Endothelial cell of umbilical vein (primary cell): ENCODE measurements around the gene DAB2IP. TPM values are rescaled to one million over a fixed set of nuclear protein-coding genes. Genes with fewer than 3 reads are reported as not detected.
"Not testable (repeated sequence)": the region's sequence is repeated elsewhere in the genome, so short reads cannot be mapped to it uniquely, and the experiment has no call there.

Experiments used
- BruUV-seq: library from RNA; stranded (reverse); fragments of 400-500 nt; replicated peaks from 2 replicates; lab custom pipeline; 2021; lab: Mats Ljungman, UMichigan
- CTCF ChIA-PET: fragments of 300-600, 350-600 bp; sonication (Branson Sonifier 250); formaldehyde crosslinking; loops from one replicate; lab custom pipeline; 2021; ENCODE audit warnings: antibody characterized with exemption, inconsistent platforms; lab: Charles Lee
- POLR2A ChIA-PET: fragments of 300-600, 350-600 bp; sonication (Branson Sonifier 250); formaldehyde crosslinking; loops from one replicate; lab custom pipeline; 2021; ENCODE audit warnings: antibody characterized with exemption, inconsistent platforms; lab: Charles Lee
- DNase-seq: peaks from one replicate; pipeline ENCODE4 v3.0.0-alpha.2; 2011; ENCODE audit warnings: low read depth, low spot score
- FAIRE-seq: peaks from 2 replicates; lab custom pipeline; 2011; peaks lifted over from hg19 to GRCh38; lab: Jason Lieb, UNC
- H2AFZ ChIP-seq: 2 replicates; pipeline ENCODE4 v1.6.0; 2012; ENCODE audit warnings: low read depth, low read length, control low read depth, inconsistent platforms
- H3K27ac ChIP-seq: 2 replicates; pipeline ENCODE4 v1.5.1; 2011; ENCODE audit warnings: low read depth, mild to moderate bottlenecking, control low read depth, low read length, moderate library complexity; ENCODE audit not compliant: insufficient read depth
- H3K27me3 ChIP-seq, 2 experiments: 2 replicates each; pipeline versions ENCODE4 v1.6.0 to v1.6.1; 2011; ENCODE audit warnings: low read length in 2 of 2, mixed read lengths in 1 of 2; ENCODE audit not compliant: control insufficient read depth in 2 of 2, insufficient read depth in 2 of 2
- H3K36me3 ChIP-seq, 2 experiments: 2 replicates in 1 of 2; 3 replicates in 1 of 2; pipeline ENCODE4 v1.5.1; 2011; ENCODE audit warnings: low read length in 2 of 2, mild to moderate bottlenecking in 1 of 2, moderate library complexity in 1 of 2; ENCODE audit not compliant: control insufficient read depth in 2 of 2, insufficient read depth in 2 of 2; ENCODE audit errors: extremely low read depth in 1 of 2
- H3K4me1 ChIP-seq: 3 replicates; pipeline ENCODE4 v1.5.1; 2011; ENCODE audit warnings: mild to moderate bottlenecking, low read length; ENCODE audit not compliant: control insufficient read depth, insufficient read depth; ENCODE audit errors: extremely low read depth
- H3K4me2 ChIP-seq: 2 replicates; pipeline ENCODE4 v1.6.1; 2011; ENCODE audit warnings: low read length, control low read depth, mixed read lengths; ENCODE audit not compliant: insufficient read depth
- H3K4me3 ChIP-seq, 3 experiments: fragments of 200-600 bp in 1 of 3; sonication (generic), shearing (Covaris generic) in 1 of 3; replicated peaks in 1 of 3; 2 replicates each; pipeline ENCODE4 v1.5.1; 2011 to 2016; ENCODE audit warnings: control low read depth in 3 of 3, low read length in 3 of 3, mild to moderate bottlenecking in 2 of 3, inconsistent platforms in 1 of 3, low read depth in 1 of 3, moderate library complexity in 1 of 3; ENCODE audit not compliant: insufficient read depth in 1 of 3
- H3K79me2 ChIP-seq: 2 replicates; pipeline ENCODE4 v1.6.0; 2012; ENCODE audit warnings: low read length, inconsistent platforms; ENCODE audit not compliant: control insufficient read depth, insufficient read depth
- H3K9ac ChIP-seq: replicated peaks from 2 replicates; pipeline ENCODE3; 2011; ENCODE audit warnings: low read length, control low read depth; ENCODE audit not compliant: insufficient read depth; ENCODE audit errors: extremely low read depth
- H3K9me1 ChIP-seq: replicated peaks from 3 replicates; pipeline ENCODE4 v1.6.0; 2011; ENCODE audit warnings: mild to moderate bottlenecking, low read length; ENCODE audit not compliant: control insufficient read depth, insufficient read depth; ENCODE audit errors: extremely low read depth
- H3K9me3 ChIP-seq: replicated peaks from 2 replicates; pipeline ENCODE4 v1.5.1; 2012; ENCODE audit warnings: low read length, inconsistent platforms; ENCODE audit not compliant: control insufficient read depth, insufficient read depth
- H4K20me1 ChIP-seq: replicated peaks from 2 replicates; pipeline ENCODE3; 2011; ENCODE audit warnings: mild to moderate bottlenecking, low read length; ENCODE audit not compliant: control insufficient read depth, insufficient read depth; ENCODE audit errors: extremely low read depth
- EZH2 ChIP-seq: IDR thresholded peaks from 2 replicates; pipeline ENCODE4 v1.6.1; 2012; ENCODE audit warnings: borderline replicate concordance, low read depth, mild to moderate bottlenecking, moderate library complexity, low read length, inconsistent platforms; ENCODE audit not compliant: severe bottlenecking
- FOS ChIP-seq: IDR thresholded peaks from 2 replicates; pipeline ENCODE4 v1.6.1; 2011; ENCODE audit warnings: mild to moderate bottlenecking, low read length, moderate library complexity, borderline replicate concordance; ENCODE audit not compliant: insufficient read depth
- GATA2 ChIP-seq: IDR thresholded peaks from 2 replicates; pipeline ENCODE4 v1.7.0; 2011; ENCODE audit warnings: low read depth, mild to moderate bottlenecking, moderate library complexity, mixed read lengths, low read length; ENCODE audit not compliant: insufficient read length, insufficient read depth
- JUN ChIP-seq: IDR thresholded peaks from 2 replicates; pipeline ENCODE4 v1.6.1; 2011; ENCODE audit warnings: borderline replicate concordance, low read depth; ENCODE audit not compliant: insufficient read length, insufficient read depth
- MYC ChIP-seq: IDR thresholded peaks from one replicate; pipeline ENCODE4 v1.6.1; 2011; ENCODE audit warnings: mild to moderate bottlenecking, low read depth, low read length
- POLR2A ChIP-seq: IDR thresholded peaks from 2 replicates; pipeline ENCODE4 v1.6.1; 2012; ENCODE audit warnings: low read depth, mild to moderate bottlenecking, control low read depth, low read length
- POLR2AphosphoS5 ChIP-seq: IDR thresholded peaks from 2 replicates; pipeline ENCODE4 v1.6.1; 2012; ENCODE audit warnings: low read depth, mild to moderate bottlenecking, control low read depth, low read length, moderate library complexity; ENCODE audit not compliant: insufficient read depth
- dilution Hi-C: fragments of 300-500 bp; cut with MboI; formaldehyde crosslinking; loops from one replicate; pipeline ENCODE4 v1.15.0; 2019; ENCODE audit warnings: low sequenced_read_pairs; ENCODE audit not compliant: extremely low pct_ligation_motif_present
- intact Hi-C: fragments of 100-400 bp; cut with micrococcal nuclease; formaldehyde crosslinking; loops from one replicate; pipeline ENCODE4 v1.10.0; 2022
- polyA plus RNA-seq, 4 experiments: library from polyadenylated mRNA; depleted of rRNA in 3 of 4; stranded (reverse) in 3 of 4; unstranded in 1 of 4; fragments of >200 nt; gene quantifications; 2 replicates each; pipeline versions ENCODE4 v1.2.1 to v1.2.3, GENCODE V29; 2011 to 2012; ENCODE audit warnings: missing spikeins in 1 of 4
- total RNA-seq: library from RNA; stranded (reverse); gene quantifications from 2 replicates; pipeline ENCODE4 v1.2.3, GENCODE V29; 2021
- TF ChIP-seq, protein P1 (sequence below), 2 donors: IDR thresholded peaks; 1 replicate in 1 of 2; 2 replicates in 1 of 2; pipeline ENCODE4 v1.5.1; 2011; ENCODE audit warnings: low read length in 2 of 2, mild to moderate bottlenecking in 2 of 2, moderate library complexity in 2 of 2, control low read depth in 1 of 2, inconsistent platforms in 1 of 2, low read depth in 1 of 2; ENCODE audit not compliant: insufficient read depth in 1 of 2; ENCODE audit errors: extremely low read depth in 1 of 2
- TF ChIP-seq, protein P2 (sequence below): IDR thresholded peaks from 2 replicates; pipeline ENCODE4 v1.6.1; 2011; ENCODE audit not compliant: insufficient read depth, insufficient read length

DAB2IP gene
- total and polyA plus RNA-seq, 2 donors (not counting 3 experiments of a cell fraction or from before 2014, with no cell fraction given), result 29.2 to 53.6 TPM

DNA sequence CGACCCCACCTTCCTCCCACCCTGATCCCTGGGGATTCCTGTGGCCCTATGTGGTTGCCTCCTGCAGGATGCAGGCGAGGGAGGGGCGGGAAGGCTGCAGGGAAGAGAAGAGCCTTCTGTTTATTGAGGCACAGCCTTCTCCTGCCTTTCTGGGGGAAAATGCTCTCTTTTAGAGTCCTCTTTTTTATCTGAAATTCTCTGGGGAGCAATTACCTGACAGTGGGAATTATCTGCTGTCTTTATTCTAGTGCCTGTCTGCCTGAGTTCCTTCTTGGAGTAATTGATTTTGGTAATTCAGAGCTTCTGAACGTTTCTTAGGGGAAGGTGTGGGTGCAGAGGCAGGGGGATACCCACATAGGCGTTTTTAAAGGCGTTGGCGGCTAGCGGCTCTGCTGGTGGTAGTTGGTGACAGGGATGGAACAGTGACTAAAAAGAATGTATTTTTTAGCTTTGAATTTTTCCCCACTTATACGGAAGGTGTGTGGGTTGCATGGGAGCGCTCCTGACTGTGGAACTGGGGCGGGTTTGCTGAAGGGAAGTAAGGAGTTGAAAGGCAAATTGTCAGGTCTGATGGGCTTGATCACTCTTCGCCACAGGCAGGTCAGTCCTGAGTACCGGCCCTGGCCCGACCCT is 35.2 kb upstream of the DAB2IP start:
- TF ChIP-seq POLR2A (no peak), JUN (no peak), FOS (no peak)
- peaks cover 0 to 4% of the 10 kb centered on the region in 2 experiments for H3K27me3 ChIP-seq
- H3K4me3 ChIP-seq, result no peak overlapping the region
- no peaks in the 10 kb centered on the region for H3K79me2 ChIP-seq
- no peaks in the 10 kb centered on the region for H3K36me3 ChIP-seq
- H2AFZ ChIP-seq, result no peak overlapping the region
- no peak overlapping the region for H3K27ac ChIP-seq
- peaks cover 8% of the 10 kb centered on the region for H3K4me1 ChIP-seq
- DNase-seq, result no peak
- no peaks in the 10 kb centered on the region for H4K20me1 ChIP-seq
- no peak for FAIRE-seq
- dilution Hi-C loops, result no loop called here
- H3K9me3 ChIP-seq, result no peaks in the 10 kb centered on the region
- ChIA-PET POLR2A (no interaction called here), CTCF (no interaction called here)
- no TSS peak for BruUV-seq
- no peak overlapping the region for H3K9ac ChIP-seq
- H3K4me2 ChIP-seq, result no peak overlapping the region
- intact Hi-C loops, result no loop called here
- no peaks in the 10 kb centered on the region for H3K9me1 ChIP-seq

DNA sequence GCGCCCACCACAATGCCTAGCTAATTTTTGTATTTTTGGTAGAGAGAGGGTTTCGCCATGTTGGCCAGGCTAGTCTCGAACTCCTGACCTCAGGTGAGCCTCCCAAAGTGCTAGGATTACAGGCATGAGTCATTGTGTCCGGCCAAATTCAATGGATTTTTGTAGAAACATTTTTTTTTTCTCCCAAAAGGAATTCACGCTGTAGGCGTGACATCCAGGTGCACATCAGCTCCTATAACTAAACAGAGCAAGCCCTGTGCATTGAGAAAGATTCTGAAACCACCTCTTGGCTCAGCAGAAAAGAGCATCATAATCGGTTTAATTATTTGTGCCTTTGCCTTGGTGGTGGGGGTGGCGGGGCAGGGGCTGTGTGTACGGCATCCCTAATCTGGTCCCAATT is 32.9 kb upstream of the DAB2IP start:
- Histone ChIP-seq H3K9ac (no peak overlapping the region), H3K27me3 (no peaks in the 10 kb centered on the region), H3K4me3 (no peak overlapping the region), H3K4me2 (no peak overlapping the region), H3K36me3 (no peaks in the 10 kb centered on the region), H3K9me3 (no peaks in the 10 kb centered on the region), H3K27ac (no peak overlapping the region), H3K9me1 (no peaks in the 10 kb centered on the region), H3K79me2 (no peaks in the 10 kb centered on the region), H2AFZ (no peak overlapping the region), H4K20me1 (no peaks in the 10 kb centered on the region), H3K4me1 (peaks cover under 1% of the 10 kb centered on the region)
- TF ChIP-seq GATA2 (no peak), EZH2 (no peak), JUN (no peak), MYC (no peak), FOS (no peak), POLR2AphosphoS5 (no peak), POLR2A (no peak)
- TF ChIP-seq, protein P1, sequence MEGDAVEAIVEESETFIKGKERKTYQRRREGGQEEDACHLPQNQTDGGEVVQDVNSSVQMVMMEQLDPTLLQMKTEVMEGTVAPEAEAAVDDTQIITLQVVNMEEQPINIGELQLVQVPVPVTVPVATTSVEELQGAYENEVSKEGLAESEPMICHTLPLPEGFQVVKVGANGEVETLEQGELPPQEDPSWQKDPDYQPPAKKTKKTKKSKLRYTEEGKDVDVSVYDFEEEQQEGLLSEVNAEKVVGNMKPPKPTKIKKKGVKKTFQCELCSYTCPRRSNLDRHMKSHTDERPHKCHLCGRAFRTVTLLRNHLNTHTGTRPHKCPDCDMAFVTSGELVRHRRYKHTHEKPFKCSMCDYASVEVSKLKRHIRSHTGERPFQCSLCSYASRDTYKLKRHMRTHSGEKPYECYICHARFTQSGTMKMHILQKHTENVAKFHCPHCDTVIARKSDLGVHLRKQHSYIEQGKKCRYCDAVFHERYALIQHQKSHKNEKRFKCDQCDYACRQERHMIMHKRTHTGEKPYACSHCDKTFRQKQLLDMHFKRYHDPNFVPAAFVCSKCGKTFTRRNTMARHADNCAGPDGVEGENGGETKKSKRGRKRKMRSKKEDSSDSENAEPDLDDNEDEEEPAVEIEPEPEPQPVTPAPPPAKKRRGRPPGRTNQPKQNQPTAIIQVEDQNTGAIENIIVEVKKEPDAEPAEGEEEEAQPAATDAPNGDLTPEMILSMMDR (IDR thresholded peaks at IDR 0.05; ENCODE audit: extremely low read depth in 1 of 2, insufficient read depth in 1 of 2, low read depth in 1 of 2, low read length in 2 of 2), result no peak
- TF ChIP-seq, protein P2, sequence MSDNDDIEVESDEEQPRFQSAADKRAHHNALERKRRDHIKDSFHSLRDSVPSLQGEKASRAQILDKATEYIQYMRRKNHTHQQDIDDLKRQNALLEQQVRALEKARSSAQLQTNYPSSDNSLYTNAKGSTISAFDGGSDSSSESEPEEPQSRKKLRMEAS, result no peak
- no peak for DNase-seq
- dilution Hi-C loops (no loop called here), intact Hi-C loops (no loop called here)
- no TSS peak for BruUV-seq
- POLR2A ChIA-PET, result no interaction called here
- CTCF ChIA-PET, result interaction anchor here (1.9 to 4.1 kb wide), 3 partner anchors 22 to 77 kb away, joined by 10 to 25 read pairs (median 22); no protein-coding TSS in a partner anchor
- no peak for FAIRE-seq

DNA sequence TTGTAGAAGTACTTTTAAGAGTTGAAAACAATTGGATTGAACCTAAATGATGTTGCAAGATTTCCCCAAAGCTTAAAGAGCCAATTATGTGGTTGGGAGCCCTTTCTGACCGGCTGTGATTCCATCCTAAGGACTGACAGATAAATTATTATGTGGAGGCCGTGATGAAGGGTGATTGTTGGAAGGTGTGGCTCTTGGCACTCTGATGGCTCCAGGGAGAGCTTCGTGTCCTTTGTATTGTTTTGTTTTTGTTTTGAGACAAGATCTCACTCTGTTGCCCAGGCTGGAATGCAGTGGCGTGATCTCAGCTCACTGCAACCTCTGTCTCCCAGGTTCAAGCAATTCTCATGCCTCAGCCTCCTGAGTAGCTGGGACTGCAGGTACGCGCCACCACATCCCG is 32.5 kb upstream of the DAB2IP start:
- H3K4me3 ChIP-seq, FAIRE-seq, POLR2A ChIA-PET, H3K27ac ChIP-seq, H3K36me3 ChIP-seq, dilution Hi-C loops, H3K27me3 ChIP-seq, BruUV-seq, H3K79me2 ChIP-seq, intact Hi-C loops, H4K20me1 ChIP-seq, H3K4me2 ChIP-seq, H2AFZ ChIP-seq, H3K4me1 ChIP-seq, DNase-seq, H3K9me3 ChIP-seq, H3K9ac ChIP-seq, H3K9me1 ChIP-seq: not testable (repeated sequence)
- CTCF ChIA-PET, result interaction anchor here (1.9 to 4.1 kb wide), 5 partner anchors 22 to 311 kb away, joined by 5 to 25 read pairs (median 14); no protein-coding TSS in a partner anchor
